ENCODE measurements around the gene ZNF292. TPM values are rescaled to one million over a fixed set of nuclear protein-coding genes. Genes with fewer than 3 reads are reported as not detected.
A peak's percentile ranks its signal among the peaks of the same experiment; 100 is the strongest.

ZNF292 gene
- total and polyA plus RNA-seq, 10 of the 15 experiments (the other 5 are each of a cell fraction or from before 2014, with no cell fraction given): 11.1 to 57.6 (median 30.6) TPM

GRCh38 chr6:87184762-87185250 is 29.4 kb downstream of the ZNF292 start:
- intact Hi-C loops (cut with micrococcal nuclease; ENCODE audit: unreplicated experiment): no loop called here
- Histone ChIP-seq H2AFZ (ENCODE audit: control insufficient read depth, low read depth, low read length) (no peak overlapping the region), H3K9me3 (replicated peaks; ENCODE audit: control insufficient read depth, insufficient read depth, low read length) (no peaks in the 10 kb centered on the region; the same call in 2 of the 3 replicates), H3K79me2 (ENCODE audit: control insufficient read depth, insufficient read depth, low read length) (peaks cover 95% of the 10 kb centered on the region), H3K4me2 (ENCODE audit: control insufficient read depth, insufficient read depth) (no peak overlapping the region), H3K36me3 (ENCODE audit: control insufficient read depth in 2 of 2, insufficient read depth in 2 of 2, low read length in 1 of 2) (peaks cover 9 to 25% of the 10 kb centered on the region in 2 experiments), H3K27me3 (replicated peaks in 1 of 2; ENCODE audit: control insufficient read depth in 2 of 2, insufficient read depth in 2 of 2, low read length in 1 of 2) (no peaks in the 10 kb centered on the region), H3K27ac (ENCODE audit: control insufficient read depth, insufficient read depth) (0 out of 2 replicates have a peak overlapping the region, but pooled peaks have one; percentile 8), H4K20me1 (ENCODE audit: control insufficient read depth, insufficient read depth) (peaks cover 10% of the 10 kb centered on the region), H3K4me1 (ENCODE audit: control insufficient read depth, insufficient read depth, low read length) (peaks cover 15% of the 10 kb centered on the region), H3K4me3 (no peak overlapping the region), H3K9ac (ENCODE audit: control insufficient read depth, insufficient read depth, low read length) (no peak overlapping the region)
- ChIA-PET POLR2A (interaction anchor here (1.1 to 1.5 kb wide), 3 partner anchors 11 to 27 kb away, joined by 3 to 5 read pairs (median 4); no protein-coding TSS in a partner anchor), SMC1A (ENCODE audit: uncharacterized antibody, unreplicated experiment) (interaction anchor here (0.9 to 1.2 kb wide), 3 partner anchors 8 to 31 kb away, joined by 4 to 5 read pairs (median 5); no protein-coding TSS in a partner anchor), RAD21 (ENCODE audit: unreplicated experiment) (interaction anchor here (1.9 kb wide), 1 partner anchor 13 kb away, joined by 5 read pairs; no protein-coding TSS in a partner anchor), CTCF (interaction anchor here (1.5 kb wide), 1 partner anchor 13 kb away, joined by 3 read pairs; no protein-coding TSS in a partner anchor)
- ATAC-seq: no peak
- BruUV-seq (replicated peaks): no TSS peak
- TF ChIP-seq NKRF (conservative IDR thresholded peaks at IDR 0.05): no peak
- TF ChIP-seq FOS (IDR thresholded peaks at IDR 0.05; ENCODE audit: borderline replicate concordance, extremely low read depth, insufficient read length): no peak
- no peak for TF ChIP-seq TCF7 (IDR thresholded peaks at IDR 0.05; ENCODE audit: borderline replicate concordance)
- TF ChIP-seq RUNX3 (IDR thresholded peaks at IDR 0.05; ENCODE audit: low read length): no peak
- TF ChIP-seq RELA (IDR thresholded peaks at IDR 0.05; ENCODE audit: borderline replicate concordance, partially characterized antibody): no peak
- no peak for TF ChIP-seq STAT3 (IDR thresholded peaks at IDR 0.05; ENCODE audit: low read depth, low read length)
- TF ChIP-seq TBL1XR1 (IDR thresholded peaks at IDR 0.05; ENCODE audit: low read depth, low read length): no peak
- no peak for TF ChIP-seq BHLHE40 (IDR thresholded peaks at IDR 0.05; ENCODE audit: borderline replicate concordance in 1 of 2, low read depth in 2 of 2, low read length in 1 of 2)
- no peak for TF ChIP-seq MYC (IDR thresholded peaks at IDR 0.05; ENCODE audit: insufficient read depth, insufficient read length, insufficient replicate concordance, low read length, severe bottlenecking)
- TF ChIP-seq SRF (IDR thresholded peaks at IDR 0.05; ENCODE audit: low read depth in 2 of 2, low read length in 2 of 2): no peak
- TF ChIP-seq HSF1 (IDR thresholded peaks at IDR 0.05; ENCODE audit: low read depth, low read length): no peak
- 100% methylated on average over 2 of the region's 2 CpGs for WGBS (ENCODE audit: insufficient coverage, insufficient replicate concordance, low lambda C conversion rate, missing lambda C conversion rate)
- no peak for DNase-seq (ENCODE audit: low read depth, low spot score)
- FAIRE-seq: no peak
- in situ Hi-C loops (cut with MboI): no loop called here
